Stimulated activated CD8-positive, alpha-beta memory T cell treated with anti-CD3 and anti-CD28 coated beads, Interleukin-2, amount 100 ng/mL, for 48 hours (primary cell): ENCODE data around the gene GFY.
A peak's percentile ranks its signal among the peaks of the same experiment; 100 is the strongest.
"Not testable (repeated sequence)": the region's sequence is repeated elsewhere in the genome, so short reads cannot be mapped to it uniquely, and the experiment has no call there.

Source experiments
- DNase-seq, 2 donors: peaks; one replicate each; pipeline ENCODE4 v3.0.0-alpha.2; 2020; ENCODE audit warnings: low read depth in 2 of 2

Gene GFY

DNA sequence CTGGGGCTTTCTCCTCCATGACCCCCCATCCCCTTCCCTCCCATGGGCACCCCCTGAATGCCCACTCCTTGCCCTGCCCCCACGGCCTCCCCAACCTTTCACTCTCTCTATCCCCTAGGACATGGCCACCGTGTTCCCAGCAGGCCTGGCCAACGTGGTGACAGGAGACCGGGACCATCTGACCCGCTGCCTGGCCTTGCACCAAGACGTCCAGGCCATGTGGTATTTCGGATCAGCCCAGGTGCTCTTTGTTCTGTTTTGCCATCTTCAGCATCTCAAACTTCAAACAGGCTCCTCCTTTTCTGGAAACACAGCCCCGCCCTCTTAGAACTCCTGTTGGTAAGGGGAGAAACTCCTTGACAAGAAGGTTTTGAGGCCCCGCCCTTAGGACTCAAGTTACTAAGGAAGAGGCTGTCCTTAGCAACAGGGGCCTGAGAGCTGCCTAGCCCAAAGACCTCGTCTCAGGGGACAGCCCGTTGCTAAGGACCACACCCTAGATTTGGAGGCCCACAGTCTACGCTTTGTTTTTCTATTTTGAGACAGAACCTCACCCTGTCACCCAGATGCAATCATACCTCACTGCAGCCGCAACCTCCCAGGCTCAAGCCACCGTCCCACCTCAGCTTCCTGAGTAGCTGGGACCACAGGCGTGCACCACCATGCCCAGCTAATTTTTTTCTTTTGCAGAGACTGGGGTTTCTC is 43.7 kb downstream of the GFY start:
- DNase-seq, result peak; percentile 62 to 66

GRCh38 chr19:49469828-49470614 is 44.8 kb downstream of the GFY start:
- DNase-seq, result peak; percentile 80 to 84

GRCh38 chr19:49470615-49470978 is 45.4 kb downstream of the GFY start:
- DNase-seq, result no peak

DNA sequence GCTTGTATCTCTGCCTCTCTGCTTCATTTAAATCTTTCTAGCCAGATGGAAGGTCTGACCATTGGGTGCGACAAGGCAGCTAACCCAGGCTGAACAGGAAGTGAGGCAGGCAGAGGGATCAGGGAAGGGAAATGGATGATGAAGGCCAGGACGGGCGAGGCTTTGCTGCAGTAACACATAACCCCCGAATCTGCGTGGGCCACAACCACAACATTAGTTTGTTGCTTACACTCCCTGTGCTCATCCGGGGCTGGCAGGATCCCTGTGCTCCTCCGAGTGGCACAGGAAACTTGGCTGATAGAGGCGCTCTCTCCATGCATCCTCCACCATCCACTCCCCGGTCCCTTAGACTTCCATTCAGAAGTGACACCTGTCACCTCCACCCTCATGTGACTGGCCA is 47.7 kb downstream of the GFY start:
- DNase-seq, result no peak

- not testable (repeated sequence) for DNase-seq
These were observed 48.3 kb downstream of the GFY start for GRCh38 chr19:49473501-49473867.

GRCh38 chr19:49473868-49474541 is 48.8 kb downstream of the GFY start, which contains the start of gene FLT3LG:
FLT3LG (plus strand) TSS chr19:49474215; CDS start chr19:49474640, 425 bp downstream.
- DNase-seq, result peak; percentile 79 to 80

- no peak for DNase-seq
These were observed 49.3 kb downstream of the GFY start for GRCh38 chr19:49474542-49474924.

DNA sequence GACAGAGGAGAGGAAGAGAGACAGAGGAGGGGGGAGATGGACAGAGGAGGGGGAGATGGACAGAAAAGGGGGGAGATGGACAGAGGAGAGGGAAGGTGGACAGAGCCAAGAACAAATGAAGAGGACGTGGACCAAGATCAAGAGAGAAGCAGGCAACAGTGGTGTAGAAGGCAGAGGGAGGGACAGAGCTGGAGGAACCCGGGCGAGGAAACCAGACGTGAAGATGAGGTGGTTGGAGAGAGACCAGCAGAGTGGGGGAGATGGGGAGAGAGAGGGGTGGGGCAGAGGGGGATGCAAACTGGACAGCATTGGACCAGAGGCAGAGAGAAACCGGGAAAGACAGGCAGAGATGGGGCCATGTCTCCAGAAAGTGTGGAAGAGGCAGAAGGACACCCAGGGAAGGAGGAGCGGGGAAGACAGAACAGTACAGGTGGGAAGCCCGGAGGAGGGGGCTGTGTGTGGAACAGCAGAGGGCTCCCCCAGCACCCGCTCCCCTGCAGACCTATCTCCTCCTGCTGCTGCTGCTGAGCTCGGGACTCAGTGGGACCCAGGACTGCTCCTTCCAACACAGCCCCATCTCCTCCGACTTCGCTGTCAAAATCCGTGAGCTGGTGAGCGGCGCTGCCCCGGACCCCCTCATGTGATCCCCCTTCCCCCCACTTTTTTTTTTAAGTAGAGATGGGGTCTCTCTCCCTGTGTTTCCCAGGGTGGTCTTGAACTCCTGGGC is 50.2 kb downstream of the GFY start:
- no peak for DNase-seq

GRCh38 chr19:49475995-49476880 is 51.0 kb downstream of the GFY start:
- peak; percentile 64 to 78 for DNase-seq
